Stimulated activated naive CD4-positive, alpha-beta T cell treated with Interleukin-2 at 50 U/mL for 16 hours (primary cell): ENCODE data around the gene KIF18B.

Experiments used
- DNase-seq: peaks from one replicate; lab custom pipeline; 2025; lab: John Stamatoyannopoulos, UW

The KIF18B gene

GRCh38 chr17:44905006-44906000, 42.3 kb downstream of the KIF18B start:
- DNase-seq = no peak

GRCh38 chr17:44904001-44904984, 43.3 kb downstream of the KIF18B start:
- no peak for DNase-seq

- no peak for DNase-seq
These were observed 44.4 kb downstream of the KIF18B start for GRCh38 chr17:44903012-44903685.

GRCh38 chr17:44902135-44902760, 45.3 kb downstream of the KIF18B start:
- DNase-seq = no peak

GRCh38 chr17:44901411-44901921, 46.1 kb downstream of the KIF18B start:
- DNase-seq = no peak

- DNase-seq = no peak
These were observed 46.7 kb downstream of the KIF18B start for GRCh38 chr17:44900894-44901293.

GRCh38 chr17:44899074-44899782, 48.3 kb downstream of the KIF18B start, which contains the start of gene EFTUD2:
EFTUD2 (minus strand) TSS chr17:44899445; CDS start chr17:44894521, 4,924 bp downstream.
- DNase-seq = peak; percentile 93

- DNase-seq = no peak
These were observed 48.9 kb downstream of the KIF18B start for GRCh38 chr17:44898768-44899073.

- DNase-seq = no peak
These were observed 52.9 kb downstream of the KIF18B start for GRCh38 chr17:44894642-44895041.

- no peak for DNase-seq
These were observed 55.3 kb downstream of the KIF18B start for GRCh38 chr17:44892250-44892649.

- no peak for DNase-seq
These were observed 58.6 kb downstream of the KIF18B start for GRCh38 chr17:44889003-44889402.

GRCh38 chr17:44887971-44888954, 59.3 kb downstream of the KIF18B start:
- no peak for DNase-seq

- no peak for DNase-seq
These were observed 60.6 kb downstream of the KIF18B start for GRCh38 chr17:44887016-44887415.

GRCh38 chr17:44884941-44885340, 62.6 kb downstream of the KIF18B start:
- DNase-seq = no peak

GRCh38 chr17:44881145-44881544, 66.4 kb downstream of the KIF18B start:
- no peak for DNase-seq

- DNase-seq = no peak
These were observed 67.5 kb downstream of the KIF18B start for GRCh38 chr17:44880062-44880461.

GRCh38 chr17:44879376-44879775, 68.2 kb downstream of the KIF18B start:
- DNase-seq = no peak

- no peak for DNase-seq
These were observed 68.8 kb downstream of the KIF18B start for GRCh38 chr17:44878627-44879221.

- DNase-seq = no peak
These were observed 70.5 kb downstream of the KIF18B start for GRCh38 chr17:44877121-44877520.
